GM12878 (cell line): ENCODE data around the gene DNAH9. TPM values are rescaled to one million over a fixed set of nuclear protein-coding genes. Genes with fewer than 3 reads are reported as not detected.

Source experiments
- ATAC-seq: fragments of 200-7000 bp; cut with Tn5 transposase; 3 replicates; pipeline ENCODE4 v1.9.1; 2020; ENCODE audit warnings: mild to moderate bottlenecking, moderate library complexity
- BruUV-seq: library from RNA; stranded (reverse); fragments of 400-500 nt; replicated peaks from 2 replicates; lab custom pipeline; 2021; lab: Mats Ljungman, UMichigan
- CTCF ChIA-PET: fragments of 300-600 bp; sonication (Branson Sonifier 250); formaldehyde crosslinking; extraction: SDS; loops from one replicate; lab custom pipeline; 2021; ENCODE audit warnings: inconsistent platforms; lab: Yijun Ruan, JAX
- POLR2A ChIA-PET: fragments of 350-600 bp; formaldehyde crosslinking; extraction: SDS; loops from one replicate; lab custom pipeline; 2021; ENCODE audit warnings: inconsistent platforms; lab: Charles Lee
- RAD21 ChIA-PET: fragments of 300-600 bp; sonication (Branson Sonifier 250); formaldehyde crosslinking; loops from one replicate; lab custom pipeline; 2023; ENCODE audit warnings: antibody characterized with exemption; ENCODE audit not compliant: unreplicated experiment; lab: Charles Lee
- SMC1A ChIA-PET: fragments of 300-600 bp; sonication (Branson Sonifier 250); formaldehyde crosslinking; loops from one replicate; lab custom pipeline; 2023; ENCODE audit not compliant: unreplicated experiment, uncharacterized antibody; lab: Charles Lee
- DNase-seq: peaks from one replicate; pipeline ENCODE4 v3.0.0-alpha.2; 2011; ENCODE audit warnings: low read depth, low spot score
- FAIRE-seq: peaks from 3 replicates; lab custom pipeline; 2011; peaks lifted over from hg19 to GRCh38; lab: Jason Lieb, UNC
- H2AFZ ChIP-seq: 2 replicates; pipeline ENCODE4 v1.6.0; 2011; ENCODE audit warnings: low read depth, low read length, control low read depth; ENCODE audit not compliant: control insufficient read depth
- H3K27ac ChIP-seq: 2 replicates; pipeline ENCODE4 v1.5.1; 2011; ENCODE audit warnings: control low read depth; ENCODE audit not compliant: control insufficient read depth, insufficient read depth
- H3K27me3 ChIP-seq, 2 experiments: replicated peaks in 1 of 2; 2 replicates each; pipeline versions ENCODE4 v1.6.0 to v1.6.1; 2011; ENCODE audit warnings: low read length in 1 of 2; ENCODE audit not compliant: control insufficient read depth in 2 of 2, insufficient read depth in 2 of 2
- H3K36me3 ChIP-seq, 2 experiments: 2 replicates each; pipeline ENCODE4 v1.5.1; 2011; ENCODE audit warnings: low read length in 1 of 2; ENCODE audit not compliant: control insufficient read depth in 2 of 2, insufficient read depth in 2 of 2
- H3K4me1 ChIP-seq: 2 replicates; pipeline ENCODE4 v1.6.1; 2011; ENCODE audit warnings: mild to moderate bottlenecking, low read length, moderate library complexity, mixed read lengths; ENCODE audit not compliant: control insufficient read depth, insufficient read depth
- H3K4me2 ChIP-seq: 2 replicates; pipeline ENCODE4 v1.6.0; 2011; ENCODE audit warnings: control low read depth; ENCODE audit not compliant: control insufficient read depth, insufficient read depth
- H3K4me3 ChIP-seq: fragments of 200-600 bp; sonication (generic); 2 replicates; pipeline ENCODE4 v1.5.1; 2016
- H3K79me2 ChIP-seq: 2 replicates; pipeline ENCODE4 v1.6.0; 2011; ENCODE audit warnings: low read length; ENCODE audit not compliant: control insufficient read depth, insufficient read depth
- H3K9ac ChIP-seq: 2 replicates; pipeline ENCODE4 v1.8.0; 2011; ENCODE audit warnings: low read length, control low read depth, mixed read lengths; ENCODE audit not compliant: control insufficient read depth, insufficient read depth
- H3K9me3 ChIP-seq: replicated peaks from 3 replicates; pipeline ENCODE4 v1.5.1; 2011; ENCODE audit warnings: mild to moderate bottlenecking, low read length; ENCODE audit not compliant: control insufficient read depth, insufficient read depth
- H4K20me1 ChIP-seq: 2 replicates; pipeline ENCODE4 v1.6.0; 2011; ENCODE audit not compliant: control insufficient read depth, insufficient read depth
- ASH2L ChIP-seq: fragments of 300-600, 200-600 bp; sonication (generic); IDR thresholded peaks from 2 replicates; pipeline ENCODE4 v1.6.1; 2017; ENCODE audit warnings: low read depth, mild to moderate bottlenecking, borderline replicate concordance
- ATF7 ChIP-seq: fragments of 450-650 bp; IDR thresholded peaks from 2 replicates; pipeline ENCODE4 v1.6.1; 2016; ENCODE audit warnings: low read depth, mild to moderate bottlenecking
- BCL3 ChIP-seq: IDR thresholded peaks from 2 replicates; pipeline ENCODE4 v1.6.1; 2011; ENCODE audit warnings: borderline replicate concordance, low read depth, mild to moderate bottlenecking, moderate library complexity, low read length; ENCODE audit not compliant: insufficient read depth, poor library complexity, severe bottlenecking
- CHD2 ChIP-seq: IDR thresholded peaks from 2 replicates; pipeline ENCODE4 v1.6.1; 2011; ENCODE audit warnings: low read depth, low read length, improper control_type of control experiment, borderline replicate concordance
- EED ChIP-seq: sonication (generic); IDR thresholded peaks from 2 replicates; pipeline ENCODE4 v1.6.1; 2016; ENCODE audit warnings: antibody characterized with exemption, low read depth
- ESRRA ChIP-seq: IDR thresholded peaks from 2 replicates; pipeline ENCODE4 v1.6.1; 2012; ENCODE audit warnings: mild to moderate bottlenecking, low read length, improper control_type of control experiment
- NFYA ChIP-seq: IDR thresholded peaks from 2 replicates; pipeline ENCODE4 v1.6.1; 2011; ENCODE audit warnings: low read depth, mild to moderate bottlenecking, low read length, improper control_type of control experiment, borderline replicate concordance
- NR2F1 ChIP-seq: fragments of 450-650 bp; conservative IDR thresholded peaks from 2 replicates; pipeline ENCODE4 v1.6.1; 2017; ENCODE audit warnings: mild to moderate bottlenecking
- PAX8 ChIP-seq: fragments of 450-650 bp; IDR thresholded peaks from 2 replicates; pipeline ENCODE4 v1.6.1; 2017; ENCODE audit warnings: mild to moderate bottlenecking, moderate library complexity
- POLR2AphosphoS2 ChIP-seq: IDR thresholded peaks from 2 replicates; pipeline ENCODE4 v1.6.1; 2011; ENCODE audit warnings: low read depth, mild to moderate bottlenecking, low read length, improper control_type of control experiment, moderate library complexity
- WGBS: methylation state at CpG from one replicate; pipeline ENCODE4 v1.1.6; 2016; ENCODE audit warnings: low lambda C conversion rate; ENCODE audit not compliant: insufficient replicate concordance, insufficient coverage; ENCODE audit errors: missing lambda C conversion rate; 5-methylcytosine and 5-hydroxymethylcytosine counted together
- in situ Hi-C: fragments of 300-500 bp; cut with MboI; formaldehyde crosslinking; loops from 9 replicates; pipeline ENCODE4 v1.14.3; 2018; ENCODE audit warnings: mixed read lengths
- intact Hi-C: fragments of 100-400 bp; cut with micrococcal nuclease; formaldehyde crosslinking; loops from one replicate; pipeline ENCODE4 v1.14.2; 2022; ENCODE audit not compliant: unreplicated experiment
- polyA plus RNA-seq, 11 experiments: library from polyadenylated mRNA; depleted of rRNA in 4 of 11; unstranded in 6 of 11; stranded (reverse) in 5 of 11; fragments of >200 nt; fragmentation: Nextera tagmentation in 4 of 11; fragmentation: Illumina TruSeq in 1 of 11; extraction: Ambion mirVana in 4 of 11; extraction: Trizol in 1 of 11; gene quantifications; 1 replicate in 1 of 11; 2 replicates in 10 of 11; pipeline versions ENCODE4 v1.2.1 to v1.2.3, GENCODE V29; 2011 to 2016; ENCODE audit warnings: inconsistent platforms in 2 of 11, missing spikeins in 2 of 11, low read depth in 1 of 11
- total RNA-seq, 4 experiments: library from RNA; depleted of rRNA in 3 of 4; stranded (reverse); fragments of >200 nt in 3 of 4; fragmentation: Illumina TruSeq in 1 of 4; extraction: Trizol in 1 of 4; gene quantifications; 2 replicates each; pipeline versions ENCODE4 v1.2.1 to v1.2.3, GENCODE V29; 2013 to 2021

Gene DNAH9
- total and polyA plus RNA-seq, 10 of the 15 experiments (the other 5 are each of a cell fraction or from before 2014, with no cell fraction given), result 0.10 to 0.40 (median 0.19) TPM; not detected in 7

GRCh38 chr17:11704041-11704440 is 105.8 kb downstream of the DNAH9 start (continued):
- TF ChIP-seq PAX8 (no peak), ASH2L (no peak), NFYA (no peak), BCL3 (no peak)

- H3K79me2 ChIP-seq, result no peaks in the 10 kb centered on the region
- no TSS peak for BruUV-seq
- ChIA-PET CTCF (no interaction called here), SMC1A (no interaction called here), POLR2A (no interaction called here), RAD21 (no interaction called here)
- H3K36me3 ChIP-seq, result no peaks in the 10 kb centered on the region
- in situ Hi-C loops, result no loop called here
- H3K9me3 ChIP-seq, result no peaks in the 10 kb centered on the region; the same call in 2 of the 3 replicates
- no peaks in the 10 kb centered on the region for H3K27me3 ChIP-seq
- FAIRE-seq (no peak), ATAC-seq (no peak), DNase-seq (no peak)
- H3K4me2 ChIP-seq, result no peak overlapping the region
- H3K9ac ChIP-seq, result no peak overlapping the region
- WGBS, result 0% methylated on average over 3 of the region's 3 CpGs
- H3K4me3 ChIP-seq, result no peak overlapping the region
- TF ChIP-seq NR2F1, result no peak
- no peak for TF ChIP-seq EED
- no peak for TF ChIP-seq POLR2AphosphoS2
- no peak for TF ChIP-seq ATF7
- no peak for TF ChIP-seq CHD2
- TF ChIP-seq ESRRA, result no peak
- H2AFZ ChIP-seq, result no peak overlapping the region
- intact Hi-C loops, result no loop called here
- no peaks in the 10 kb centered on the region for H3K4me1 ChIP-seq
- no peaks in the 10 kb centered on the region for H4K20me1 ChIP-seq
- no peak overlapping the region for H3K27ac ChIP-seq
Measured at GRCh38 chr17:11705111-11705510, 106.8 kb downstream of the DNAH9 start.
